Thyroid gland (tissue), 4 donors: ENCODE data around the gene SLC25A28.

Experiments used
- POLR2A ChIP-seq, 2 donors: fragments of 450-650 bp; IDR thresholded peaks; one replicate each; pipeline ENCODE4 v1.6.1; 2017; ENCODE audit warnings: antibody characterized with exemption in 2 of 2, mild to moderate bottlenecking in 2 of 2, moderate library complexity in 1 of 2
- TF ChIP-seq, protein P1 (sequence below), 6 experiments: fragments of 200-600 bp in 3 of 6; fragments of 450-650 bp in 3 of 6; sonication (generic) in 3 of 6; IDR thresholded peaks; one replicate each; pipeline ENCODE4 v1.5.1; 2016 to 2019; ENCODE audit warnings: antibody characterized with exemption in 6 of 6, mild to moderate bottlenecking in 2 of 6, inconsistent platforms in 1 of 6, moderate library complexity in 1 of 6

DNA sequence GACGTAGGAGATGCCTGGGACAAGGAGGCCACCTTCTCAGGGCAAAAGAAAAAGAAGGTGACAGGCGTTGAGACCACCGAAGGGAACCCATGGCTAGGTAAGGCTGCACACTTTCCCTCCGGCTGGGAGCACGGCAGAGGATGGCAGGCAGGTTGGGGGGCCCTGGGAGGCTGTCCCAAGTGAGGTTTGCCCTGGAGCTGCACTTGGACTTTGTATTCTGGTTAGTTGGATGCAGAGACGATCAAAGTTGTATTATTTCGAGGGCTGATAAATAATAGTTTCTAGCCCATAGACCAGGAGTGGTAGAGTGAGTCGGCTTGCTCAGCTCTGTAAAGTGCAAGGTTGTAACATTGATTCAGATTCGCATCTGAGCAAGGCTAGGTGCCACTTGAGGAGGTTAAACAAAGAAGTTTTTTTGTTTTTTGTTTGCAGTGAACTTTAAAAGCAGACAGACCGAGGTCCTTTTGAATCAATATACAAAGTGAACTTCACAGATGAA lies 39.7 kb upstream of the SLC25A28 start:
- TF ChIP-seq, protein P1, sequence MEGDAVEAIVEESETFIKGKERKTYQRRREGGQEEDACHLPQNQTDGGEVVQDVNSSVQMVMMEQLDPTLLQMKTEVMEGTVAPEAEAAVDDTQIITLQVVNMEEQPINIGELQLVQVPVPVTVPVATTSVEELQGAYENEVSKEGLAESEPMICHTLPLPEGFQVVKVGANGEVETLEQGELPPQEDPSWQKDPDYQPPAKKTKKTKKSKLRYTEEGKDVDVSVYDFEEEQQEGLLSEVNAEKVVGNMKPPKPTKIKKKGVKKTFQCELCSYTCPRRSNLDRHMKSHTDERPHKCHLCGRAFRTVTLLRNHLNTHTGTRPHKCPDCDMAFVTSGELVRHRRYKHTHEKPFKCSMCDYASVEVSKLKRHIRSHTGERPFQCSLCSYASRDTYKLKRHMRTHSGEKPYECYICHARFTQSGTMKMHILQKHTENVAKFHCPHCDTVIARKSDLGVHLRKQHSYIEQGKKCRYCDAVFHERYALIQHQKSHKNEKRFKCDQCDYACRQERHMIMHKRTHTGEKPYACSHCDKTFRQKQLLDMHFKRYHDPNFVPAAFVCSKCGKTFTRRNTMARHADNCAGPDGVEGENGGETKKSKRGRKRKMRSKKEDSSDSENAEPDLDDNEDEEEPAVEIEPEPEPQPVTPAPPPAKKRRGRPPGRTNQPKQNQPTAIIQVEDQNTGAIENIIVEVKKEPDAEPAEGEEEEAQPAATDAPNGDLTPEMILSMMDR (IDR thresholded peaks at IDR 0.05) = no peak
- TF ChIP-seq POLR2A (IDR thresholded peaks at IDR 0.05) = no peak
